SU-DHL-6 (cell line): Measurements from ENCODE around the gene PPIL6.

ENCODE experiments used
- H2AFZ ChIP-seq: fragments of 200-600 bp; sonication (generic); 2 replicates; pipeline ENCODE4 v1.6.1; 2014; ENCODE audit warnings: low read depth, mild to moderate bottlenecking, moderate library complexity, mixed read lengths, antibody characterized with exemption, low read length; ENCODE audit not compliant: severe bottlenecking
- H3F3A ChIP-seq: fragments of 200-600 bp; shearing (Covaris generic); 2 replicates; pipeline ENCODE4 v1.6.0; 2016; ENCODE audit warnings: antibody characterized with exemption, mild to moderate bottlenecking; ENCODE audit not compliant: insufficient read depth
- H3K27ac ChIP-seq: fragments of 200-600 bp; sonication (generic); 2 replicates; pipeline ENCODE4 v1.5.1; 2016; ENCODE audit warnings: low read depth, mild to moderate bottlenecking, low read length, moderate library complexity, mixed read lengths
- H3K27me3 ChIP-seq: fragments of 200-600 bp; sonication (generic), shearing (Covaris generic); 2 replicates; pipeline ENCODE4 v1.6.0; 2014; ENCODE audit warnings: mild to moderate bottlenecking, low read length
- H3K36me3 ChIP-seq: fragments of 200-600 bp; sonication (generic); 2 replicates; pipeline ENCODE4 v1.6.1; 2014; ENCODE audit warnings: mild to moderate bottlenecking, low read length, mixed read lengths
- H3K4me2 ChIP-seq: fragments of 300-600, 200-600 bp; shearing (Covaris generic), sonication (generic); 2 replicates; pipeline ENCODE4 v1.6.0; 2014; ENCODE audit warnings: low read length, low read depth, mild to moderate bottlenecking; ENCODE audit not compliant: poor library complexity, severe bottlenecking
- H3K4me3 ChIP-seq: fragments of 200-600 bp; sonication (generic); 2 replicates; pipeline ENCODE4 v1.5.1; 2014; ENCODE audit warnings: antibody characterized with exemption, low read length, mild to moderate bottlenecking, mixed read lengths; ENCODE audit not compliant: insufficient read depth, poor library complexity, severe bottlenecking
- H3K79me2 ChIP-seq: fragments of 200-600 bp; sonication (generic); 2 replicates; pipeline ENCODE4 v1.6.1; 2014; ENCODE audit warnings: mild to moderate bottlenecking, low read length, moderate library complexity; ENCODE audit not compliant: insufficient read depth
- H3K9ac ChIP-seq: fragments of 200-600 bp; sonication (generic); 2 replicates; pipeline ENCODE4 v1.7.0; 2014; ENCODE audit warnings: mild to moderate bottlenecking, low read length
- H3K9me2 ChIP-seq: fragments of 200-600 bp; sonication (generic); replicated peaks from 2 replicates; pipeline ENCODE4 v1.6.1; 2014; ENCODE audit warnings: low read length; ENCODE audit not compliant: insufficient read depth
- H3K9me3 ChIP-seq: fragments of 200-600 bp; sonication (generic); 2 replicates; pipeline ENCODE4 v1.6.1; 2014; ENCODE audit warnings: low read length, mixed read lengths; ENCODE audit not compliant: insufficient read depth
- H4K20me1 ChIP-seq: fragments of 200-600 bp; sonication (generic); 2 replicates; pipeline ENCODE4 v1.6.1; 2014; ENCODE audit warnings: low read depth, mild to moderate bottlenecking, antibody characterized with exemption, low read length, moderate library complexity, mixed read lengths
- CTCF ChIP-seq: fragments of 200-600 bp; sonication (generic); IDR thresholded peaks from one replicate; pipeline ENCODE4 v1.5.1; 2017; ENCODE audit warnings: antibody characterized with exemption, mild to moderate bottlenecking, low read length, moderate library complexity; ENCODE audit not compliant: insufficient read depth, poor library complexity, severe bottlenecking
- EZH2phosphoT487 ChIP-seq: fragments of 200-600 bp; sonication (generic), shearing (Covaris generic); conservative IDR thresholded peaks from 2 replicates; pipeline ENCODE4 v1.6.1; 2018; ENCODE audit warnings: mild to moderate bottlenecking, antibody characterized with exemption, low read length, moderate library complexity, mixed read lengths

PPIL6 gene

GRCh38 chr6:109428889-109429477 is 11.4 kb downstream of the PPIL6 start:
- H3K79me2 ChIP-seq, result no peaks in the 10 kb centered on the region
- no peaks in the 10 kb centered on the region for H3K9me3 ChIP-seq
- H3K27me3 ChIP-seq, result no peaks in the 10 kb centered on the region
- no peak overlapping the region for H3K4me2 ChIP-seq
- no peak overlapping the region for H2AFZ ChIP-seq
- H4K20me1 ChIP-seq, result no peaks in the 10 kb centered on the region
- TF ChIP-seq CTCF, result no peak
- TF ChIP-seq EZH2phosphoT487, result no peak
- no peaks in the 10 kb centered on the region for H3K36me3 ChIP-seq
- no peaks in the 10 kb centered on the region for H3K9me2 ChIP-seq
- no peak overlapping the region for H3K4me3 ChIP-seq
- no peak overlapping the region for H3K27ac ChIP-seq
- no peaks in the 10 kb centered on the region for H3F3A ChIP-seq
- no peak overlapping the region for H3K9ac ChIP-seq

- Histone ChIP-seq H3K79me2 (no peaks in the 10 kb centered on the region), H3K36me3 (no peaks in the 10 kb centered on the region), H3K27me3 (no peaks in the 10 kb centered on the region), H3K9me3 (no peaks in the 10 kb centered on the region), H3K27ac (no peak overlapping the region), H3F3A (no peaks in the 10 kb centered on the region), H4K20me1 (no peaks in the 10 kb centered on the region), H2AFZ (no peak overlapping the region), H3K9ac (no peak overlapping the region), H3K4me3 (no peak overlapping the region), H3K9me2 (no peaks in the 10 kb centered on the region), H3K4me2 (no peak overlapping the region)
- no peak for TF ChIP-seq EZH2phosphoT487
- TF ChIP-seq CTCF, result no peak
Observed at GRCh38 chr6:109424946-109425345, 15.5 kb downstream of the PPIL6 start.

GRCh38 chr6:109421184-109421583 is 19.2 kb downstream of the PPIL6 start:
- Histone ChIP-seq H3F3A (no peaks in the 10 kb centered on the region), H3K9me3 (no peaks in the 10 kb centered on the region), H2AFZ (no peak overlapping the region), H3K27me3 (no peaks in the 10 kb centered on the region), H3K9ac (no peak overlapping the region), H4K20me1 (no peaks in the 10 kb centered on the region), H3K27ac (no peak overlapping the region), H3K4me3 (no peak overlapping the region), H3K4me2 (no peak overlapping the region), H3K9me2 (no peaks in the 10 kb centered on the region), H3K36me3 (no peaks in the 10 kb centered on the region), H3K79me2 (no peaks in the 10 kb centered on the region)
- TF ChIP-seq EZH2phosphoT487 (no peak), CTCF (no peak)
